ENCODE results near the gene NDUFA3.

- TF ChIP-seq POLR2A (IDR thresholded peaks at IDR 0.05): no peak
- no peak for TF ChIP-seq CTCF (IDR thresholded peaks at IDR 0.05 in 4 of 5, conservative IDR thresholded peaks at IDR 0.05 in 1 of 5)
Observed at GRCh38 chr19:54149021-54149812, 46.6 kb downstream of the NDUFA3 start.
